ENCODE measurements around the gene LGALS1.

LGALS1 gene

DNA sequence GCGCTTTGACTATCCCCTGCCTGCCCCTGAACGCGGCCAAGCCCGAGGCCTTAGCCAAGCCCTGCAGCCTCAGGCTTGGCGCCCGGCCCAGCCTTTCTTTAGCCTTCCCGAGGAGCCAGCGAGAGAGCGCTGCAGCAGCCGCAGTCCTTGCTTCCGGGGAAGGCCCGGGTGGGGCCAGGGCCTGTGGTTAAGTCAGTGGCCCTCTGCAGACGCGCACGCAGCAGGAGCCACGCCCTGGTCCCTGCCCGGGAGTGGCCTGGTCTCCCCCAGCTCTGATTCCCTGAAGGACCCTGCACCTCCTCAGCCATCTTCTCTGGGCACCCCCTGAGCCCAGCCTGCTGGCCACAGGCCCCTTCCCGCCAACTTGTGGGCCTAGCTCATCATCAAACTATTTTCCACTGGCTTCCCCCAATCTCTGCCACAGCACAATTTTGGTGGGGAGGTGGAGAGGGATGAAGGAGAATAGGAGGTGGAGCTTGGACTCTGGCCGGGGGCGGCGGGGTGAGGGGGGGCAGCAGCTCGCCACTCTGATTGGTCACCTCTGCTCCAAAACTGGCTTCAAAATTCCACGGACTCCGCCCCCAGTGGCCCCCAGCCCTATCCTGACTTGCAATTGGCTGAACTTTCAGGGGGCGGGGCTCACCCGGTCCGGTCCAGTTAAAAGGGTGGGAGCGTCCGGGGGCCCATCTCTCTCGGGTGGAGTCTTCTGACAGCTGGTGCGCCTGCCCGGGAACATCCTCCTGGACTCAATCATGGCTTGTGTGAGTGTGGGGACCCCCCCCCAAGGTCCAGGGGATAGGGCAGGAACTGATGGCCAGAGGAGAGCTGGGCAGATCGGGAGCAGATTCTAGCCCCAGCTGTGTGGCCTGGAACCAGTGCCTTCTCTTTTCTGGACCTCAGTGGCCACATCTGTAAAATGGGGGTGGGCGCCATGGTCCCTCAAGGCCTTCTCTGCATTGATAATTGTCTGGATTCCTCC, at the start of gene LGALS1:
Gene LGALS1 (plus strand): TSS at position 686 of the 979 bp plus-strand sequence. CDS start 67 bp downstream, at position 753.
- peak in 2 of 3 donors; percentile 23 to 37 for DNase-seq (ENCODE audit: low read depth in 3 of 3, low spot score in 1 of 3)

DNA sequence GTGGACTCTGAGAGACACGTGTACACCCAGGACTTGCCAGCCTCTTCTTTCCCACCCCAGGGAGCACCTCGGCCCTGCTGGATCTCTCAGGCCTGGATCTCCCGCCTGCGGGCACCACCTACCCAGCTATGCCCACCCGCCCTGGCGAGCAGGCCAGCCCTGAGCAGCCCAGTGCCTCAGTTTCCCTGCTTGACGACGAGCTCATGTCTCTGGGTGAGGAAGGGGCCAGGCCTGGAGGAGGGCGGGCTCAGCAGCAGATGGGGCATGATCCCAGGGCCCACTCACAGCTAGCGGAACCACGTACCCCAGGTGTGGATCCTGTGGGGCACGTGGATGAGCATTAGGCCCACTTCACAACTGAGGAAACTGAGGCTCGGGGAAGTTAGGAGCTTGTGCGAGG, 49.7 kb upstream of the LGALS1 start:
- no peak for DNase-seq (ENCODE audit: low read depth in 3 of 3, low spot score in 1 of 3)

DNA sequence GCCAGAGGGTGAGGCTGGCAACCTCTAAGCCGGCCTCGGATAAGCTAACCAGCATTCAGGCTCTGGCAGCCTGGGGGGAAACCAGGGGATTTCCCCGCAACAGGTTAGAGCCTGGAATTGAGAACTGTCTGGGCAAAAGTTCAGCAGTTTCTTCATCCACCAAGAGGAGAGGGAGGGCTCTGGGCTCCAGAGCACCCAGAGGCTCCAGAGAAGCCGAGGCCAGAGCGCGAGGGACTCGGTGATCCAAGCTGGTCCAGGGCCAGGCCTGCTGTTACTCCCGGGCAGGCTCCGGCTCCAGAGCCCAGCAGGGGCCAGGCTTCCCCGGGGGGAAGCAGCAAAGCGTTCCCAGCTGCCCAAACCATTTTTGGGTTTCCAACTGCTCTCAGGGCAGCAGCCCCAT, 49.3 kb upstream of the LGALS1 start:
- no peak for DNase-seq (ENCODE audit: low read depth in 3 of 3, low spot score in 1 of 3)

DNA sequence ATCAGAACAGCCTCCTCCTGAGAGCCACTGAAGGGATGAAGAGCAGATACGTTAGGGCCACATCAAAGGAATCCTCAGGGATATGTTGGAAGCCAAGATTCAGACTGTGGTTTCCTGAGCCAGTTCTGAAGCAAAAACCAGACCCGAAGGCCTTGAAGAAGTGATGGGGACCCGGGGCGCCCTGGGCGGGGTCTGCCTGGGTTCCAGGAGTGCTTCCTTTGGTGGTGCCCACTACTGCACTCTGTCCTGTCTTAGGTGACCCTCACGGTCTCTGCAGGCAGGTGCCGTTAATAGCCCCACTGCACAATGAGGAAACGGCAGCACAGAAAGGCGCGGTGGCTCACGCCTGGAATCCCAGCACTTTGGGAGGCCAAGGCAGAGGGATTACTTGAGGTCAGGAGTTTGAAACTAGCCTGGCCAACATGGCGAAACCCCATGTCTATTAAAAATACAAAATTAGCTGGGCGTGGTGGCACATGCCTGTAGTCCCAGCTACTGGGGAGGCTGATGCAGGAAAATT, 48.8 kb upstream of the LGALS1 start:
- no peak for DNase-seq (ENCODE audit: low read depth in 3 of 3, low spot score in 1 of 3)

DNA sequence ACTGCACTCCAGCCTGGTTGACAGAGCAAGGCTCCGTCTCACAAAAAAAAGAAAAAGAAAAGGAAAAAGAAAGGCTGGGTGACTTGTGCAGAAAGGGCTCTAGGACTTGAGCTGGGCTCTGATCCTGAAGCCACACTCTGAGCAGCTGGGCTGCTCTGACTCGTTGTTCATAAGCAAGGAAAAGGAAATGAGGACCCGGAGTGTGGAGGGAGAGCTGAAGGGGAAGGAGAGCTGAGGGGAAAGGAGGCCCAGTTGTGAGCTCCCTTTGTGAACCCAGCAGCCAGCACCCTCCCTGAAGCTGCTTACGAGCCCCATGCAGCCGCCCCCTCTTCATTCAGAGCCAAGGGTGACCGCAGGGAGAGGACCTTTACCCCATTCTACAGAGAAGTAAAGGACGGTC, 48.3 kb upstream of the LGALS1 start:
- DNase-seq (ENCODE audit: low read depth in 3 of 3, low spot score in 1 of 3): no peak

DNA sequence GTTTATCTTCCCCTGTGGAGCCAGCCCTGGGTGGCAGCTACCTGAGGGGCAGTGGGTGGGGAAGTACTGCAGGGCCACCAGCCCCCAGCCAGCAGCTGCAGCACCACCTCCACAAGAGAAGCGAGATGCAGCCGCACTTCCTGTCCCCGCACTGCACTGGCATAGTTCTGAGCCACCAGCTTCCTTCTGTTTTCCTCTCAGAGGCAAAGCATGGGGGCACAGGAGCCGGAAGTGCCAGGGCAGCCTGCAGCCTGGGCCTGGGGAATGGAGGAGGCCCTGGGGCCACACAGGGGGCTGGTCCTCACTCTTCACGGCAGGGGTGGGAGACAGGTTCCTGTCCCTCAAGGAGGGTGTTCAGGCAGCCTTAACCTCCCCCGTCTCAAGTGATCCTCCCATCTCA, 47.9 kb upstream of the LGALS1 start:
- DNase-seq (ENCODE audit: low read depth in 3 of 3, low spot score in 1 of 3): no peak

DNA sequence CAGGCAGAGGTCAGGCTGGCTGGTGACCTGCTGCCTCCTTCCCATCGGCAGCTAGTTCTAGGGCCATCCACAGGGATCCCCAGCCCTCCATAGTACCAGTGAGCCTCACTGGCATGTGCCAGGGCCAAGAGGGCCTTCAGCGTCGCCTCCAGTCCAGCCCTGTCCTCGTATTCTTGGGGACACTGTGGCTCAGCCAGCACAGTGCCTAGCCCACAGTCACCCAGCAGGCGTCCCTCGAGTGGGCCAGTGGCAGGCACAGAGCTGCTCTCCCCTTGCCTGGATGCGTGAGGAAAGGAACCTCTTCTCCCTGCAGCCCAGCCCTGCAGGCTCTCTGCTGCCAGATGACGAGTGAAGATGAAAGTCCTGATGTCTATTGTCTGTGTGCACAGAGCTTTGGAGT, 46.6 kb upstream of the LGALS1 start:
- DNase-seq (ENCODE audit: low read depth in 3 of 3, low spot score in 1 of 3): no peak

DNA sequence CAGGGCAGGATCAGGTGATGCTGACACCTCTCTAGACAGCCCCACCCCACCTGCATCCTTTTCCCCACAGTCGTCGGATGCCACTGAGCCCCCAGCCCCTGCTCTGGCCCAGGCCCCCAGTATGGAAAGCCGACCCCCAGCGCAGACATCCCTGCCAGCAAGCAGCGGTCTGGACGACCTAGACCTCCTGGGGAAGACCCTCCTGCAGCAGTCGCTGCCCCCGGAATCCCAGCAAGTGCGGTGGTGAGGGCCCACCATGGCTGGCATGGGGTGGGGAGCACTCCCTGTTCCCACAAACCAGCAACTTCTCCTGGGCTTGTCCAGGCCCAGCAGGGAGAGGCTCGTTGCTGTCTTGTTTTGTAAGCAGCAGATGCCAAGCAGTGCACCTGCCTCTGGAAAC, 45.5 kb upstream of the LGALS1 start:
- no peak for DNase-seq (ENCODE audit: low read depth in 3 of 3, low spot score in 1 of 3)

DNA sequence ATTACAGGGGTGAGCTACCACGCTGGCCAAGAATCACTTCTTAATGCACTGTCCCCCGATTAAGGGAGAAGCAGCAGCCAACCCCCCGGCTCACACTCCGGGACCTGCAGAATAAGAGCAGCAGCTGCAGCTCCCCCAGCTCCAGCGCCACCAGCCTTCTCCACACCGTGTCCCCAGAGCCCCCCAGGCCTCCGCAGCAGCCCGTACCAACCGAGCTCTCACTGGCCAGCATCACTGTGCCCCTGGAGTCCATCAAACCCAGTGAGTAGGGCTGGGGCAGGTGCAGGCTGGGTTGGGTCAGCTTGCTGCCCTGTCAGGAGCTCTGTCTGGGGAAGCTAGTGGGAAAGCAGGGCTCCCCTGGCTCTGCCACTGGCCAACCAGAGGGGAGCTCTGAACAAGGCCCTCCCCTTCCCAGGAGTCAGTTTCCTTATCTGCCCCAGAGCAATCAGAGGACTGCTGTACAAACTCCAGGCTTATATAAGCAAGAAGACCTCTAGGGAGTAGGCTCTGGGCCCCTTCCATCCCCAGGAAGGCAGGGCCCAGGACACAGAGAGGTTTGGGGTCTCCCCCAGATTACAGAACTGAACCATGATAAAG, 44.5 kb upstream of the LGALS1 start:
- DNase-seq (ENCODE audit: low read depth in 3 of 3, low spot score in 1 of 3): no peak

DNA sequence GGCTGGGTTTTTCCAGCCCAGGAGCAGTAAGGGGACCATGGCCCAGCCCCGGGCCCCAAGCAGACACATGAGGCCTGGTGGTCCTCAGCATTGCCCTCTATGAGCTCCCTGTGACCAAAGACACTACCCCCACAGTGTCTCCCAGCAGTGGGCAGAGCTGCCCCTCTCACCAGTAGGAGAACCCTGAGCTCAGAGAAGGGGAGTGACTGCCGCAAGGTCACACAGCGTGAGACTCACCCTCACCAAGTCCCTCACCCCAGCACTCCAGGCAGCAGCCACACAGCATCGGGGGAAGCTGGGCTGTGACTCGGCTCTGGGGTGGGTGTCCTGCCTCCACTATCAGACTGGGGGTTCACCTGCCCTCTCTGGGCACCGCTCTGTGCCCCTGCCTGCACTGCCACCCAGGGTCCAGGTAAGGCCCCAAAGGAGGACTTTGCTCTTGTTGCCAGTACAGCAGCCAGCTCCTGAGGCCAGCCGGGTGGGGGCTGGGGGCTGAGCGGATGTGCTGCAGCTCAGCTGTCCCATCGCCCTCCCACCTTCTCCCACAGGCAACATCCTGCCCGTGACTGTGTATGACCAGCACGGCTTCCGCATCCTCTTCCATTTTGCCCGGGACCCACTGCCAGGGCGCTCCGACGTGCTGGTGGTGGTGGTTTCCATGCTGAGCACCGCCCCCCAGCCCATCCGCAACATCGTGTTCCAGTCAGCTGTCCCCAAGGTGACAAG, 43.8 kb upstream of the LGALS1 start:
- no peak for DNase-seq (ENCODE audit: low read depth in 3 of 3, low spot score in 1 of 3)

DNA sequence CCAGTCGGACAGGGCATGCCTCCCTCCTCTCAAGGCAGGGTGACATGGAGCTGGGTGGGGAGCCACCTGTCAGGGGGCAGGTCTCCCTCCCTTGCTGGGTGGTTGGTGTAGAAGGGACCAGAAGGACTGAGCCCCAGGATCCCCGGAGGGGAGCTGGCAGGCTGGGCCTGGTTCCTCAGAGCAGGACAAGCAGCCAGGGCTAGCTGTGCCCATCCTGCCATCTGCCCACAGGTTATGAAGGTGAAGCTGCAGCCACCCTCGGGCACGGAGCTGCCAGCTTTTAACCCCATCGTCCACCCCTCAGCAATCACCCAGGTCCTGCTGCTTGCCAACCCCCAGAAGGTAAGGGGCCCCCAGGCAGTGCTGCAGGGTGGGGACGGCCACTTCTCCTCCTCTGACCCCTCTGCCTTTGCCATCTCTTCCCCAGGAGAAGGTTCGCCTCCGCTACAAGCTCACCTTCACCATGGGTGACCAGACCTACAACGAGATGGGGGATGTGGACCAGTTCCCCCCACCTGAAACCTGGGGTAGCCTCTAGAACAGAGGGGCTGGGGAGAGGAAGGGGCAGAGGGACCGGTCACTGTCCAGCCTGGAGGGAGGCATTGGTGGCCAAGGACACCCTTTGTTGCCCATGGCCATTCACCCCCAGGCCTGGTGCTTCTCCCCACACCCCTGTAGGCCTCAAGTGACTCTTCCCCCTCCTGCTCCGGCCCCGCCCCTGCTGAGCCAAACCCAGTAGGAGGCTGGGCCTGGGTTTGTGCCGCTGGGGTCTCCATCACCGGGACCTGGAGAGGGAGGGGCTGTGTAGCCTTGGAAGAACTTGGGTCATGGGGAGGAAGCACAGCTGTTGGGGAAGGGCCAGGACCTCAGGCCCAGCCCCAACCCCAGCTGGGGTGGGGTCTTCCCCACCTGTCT, 43.0 kb upstream of the LGALS1 start:
- DNase-seq (ENCODE audit: low read depth in 3 of 3, low spot score in 1 of 3): no peak

DNA sequence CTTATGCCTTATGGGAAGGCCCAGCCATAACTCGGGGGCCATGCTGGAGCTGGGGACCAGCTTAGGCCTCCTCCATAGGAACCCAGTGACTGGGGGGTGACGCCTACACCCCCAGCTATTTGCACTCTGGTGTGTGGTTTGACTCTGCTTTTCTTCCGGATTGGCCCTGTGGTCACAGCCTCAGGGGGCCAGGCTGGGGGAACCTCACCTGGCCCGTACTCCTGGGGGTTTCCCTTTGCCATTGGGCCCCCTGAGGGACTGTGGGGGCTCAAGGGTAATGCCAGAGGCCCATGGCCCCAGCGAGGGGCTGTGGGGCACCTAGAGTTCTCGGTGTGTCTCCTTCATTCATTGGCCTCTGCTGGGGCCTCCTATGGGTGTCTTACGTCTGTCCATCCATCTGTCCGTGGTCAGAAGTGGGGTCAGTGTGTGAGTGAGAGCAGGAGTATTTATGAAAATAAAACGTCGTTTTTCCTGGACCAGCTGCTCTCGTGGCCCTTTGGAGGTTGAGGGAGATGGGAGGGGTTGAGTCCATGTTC, 42.3 kb upstream of the LGALS1 start:
- no peak for DNase-seq (ENCODE audit: low read depth in 3 of 3, low spot score in 1 of 3)

DNA sequence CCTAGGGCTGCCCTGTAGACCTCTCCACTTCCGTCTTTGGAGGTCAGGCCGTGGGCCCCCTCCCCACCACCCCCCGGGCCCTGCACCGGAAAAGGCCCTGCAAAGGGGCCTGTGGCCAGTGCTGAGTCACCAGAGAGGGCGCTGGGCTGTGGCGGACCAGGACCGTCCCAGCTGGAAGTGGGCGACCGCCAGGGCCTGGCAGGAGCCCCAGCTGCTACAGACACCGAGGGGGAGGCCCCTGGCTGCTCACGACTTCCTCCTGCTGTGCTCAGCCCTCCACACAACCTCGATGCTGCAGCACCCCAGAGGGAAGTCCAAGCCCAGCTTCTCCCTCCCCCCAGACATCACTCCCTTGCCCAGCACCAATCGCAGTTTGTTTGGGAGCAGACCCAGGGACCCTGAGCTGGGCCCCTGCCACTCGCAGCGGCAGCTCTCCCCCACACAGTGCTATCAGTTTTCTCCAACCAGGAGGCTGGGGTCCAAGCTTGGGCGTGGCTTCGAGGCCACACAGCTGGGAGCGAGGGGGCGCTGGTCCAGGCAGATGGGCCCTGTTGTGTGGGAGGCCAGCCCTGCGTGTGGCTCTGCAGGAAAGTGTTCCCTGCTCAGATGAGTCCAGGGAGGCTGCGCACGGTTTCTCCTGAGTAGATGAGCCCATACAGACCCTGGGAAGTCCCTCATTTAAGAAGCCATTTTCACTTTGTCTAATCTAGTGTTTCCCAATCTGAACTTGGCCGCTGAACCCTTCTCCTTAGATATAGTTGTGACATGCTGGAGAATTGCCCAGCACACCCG, 41.6 kb upstream of the LGALS1 start:
- DNase-seq (ENCODE audit: low read depth in 3 of 3, low spot score in 1 of 3): no peak

DNA sequence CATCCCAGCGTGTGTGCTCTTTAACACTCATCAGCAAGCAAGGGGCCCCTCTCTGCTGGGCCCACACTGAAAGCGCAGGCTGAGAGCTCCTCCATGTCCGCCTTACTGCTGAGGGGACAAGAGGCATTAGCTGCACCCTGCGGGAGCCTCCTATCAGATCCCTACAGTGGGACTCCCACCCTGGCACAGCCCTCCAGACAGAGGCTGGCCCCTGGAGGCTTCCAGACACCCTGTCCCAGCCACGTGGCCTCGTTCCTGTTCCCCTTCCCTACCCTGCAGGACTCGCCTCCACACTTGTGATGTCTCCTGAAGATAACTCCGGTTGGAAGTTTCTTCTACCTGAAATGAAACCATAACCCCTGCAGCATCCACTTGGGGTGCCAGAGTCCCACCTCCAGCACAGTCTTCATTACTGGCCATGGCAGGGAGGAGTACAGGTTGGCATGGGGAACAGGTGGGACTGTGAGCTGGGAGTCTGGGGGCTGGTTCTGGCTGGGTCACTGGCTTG, 41.0 kb upstream of the LGALS1 start:
- DNase-seq (ENCODE audit: low read depth in 3 of 3, low spot score in 1 of 3): no peak

DNA sequence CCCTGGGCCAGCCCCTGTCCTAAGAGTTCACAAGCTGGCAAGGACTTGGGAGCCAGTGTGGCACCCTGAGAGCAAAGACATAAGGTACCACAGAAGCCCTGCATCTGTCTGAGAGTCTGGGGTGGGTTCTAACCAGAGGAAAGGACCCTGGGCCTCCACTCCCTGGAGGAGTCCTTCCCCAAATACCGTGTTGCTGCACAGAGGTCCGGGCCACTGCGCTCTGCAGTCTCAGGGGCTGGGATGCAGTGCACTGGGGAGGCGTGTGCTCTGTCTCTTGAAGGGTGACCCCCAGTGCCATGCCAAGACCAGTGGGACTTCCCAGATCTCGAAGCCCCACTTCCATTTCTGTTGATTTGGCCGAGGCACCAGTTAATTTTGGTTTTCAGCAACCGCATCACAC, 40.3 kb upstream of the LGALS1 start:
- DNase-seq (ENCODE audit: low read depth in 3 of 3, low spot score in 1 of 3): no peak

DNA sequence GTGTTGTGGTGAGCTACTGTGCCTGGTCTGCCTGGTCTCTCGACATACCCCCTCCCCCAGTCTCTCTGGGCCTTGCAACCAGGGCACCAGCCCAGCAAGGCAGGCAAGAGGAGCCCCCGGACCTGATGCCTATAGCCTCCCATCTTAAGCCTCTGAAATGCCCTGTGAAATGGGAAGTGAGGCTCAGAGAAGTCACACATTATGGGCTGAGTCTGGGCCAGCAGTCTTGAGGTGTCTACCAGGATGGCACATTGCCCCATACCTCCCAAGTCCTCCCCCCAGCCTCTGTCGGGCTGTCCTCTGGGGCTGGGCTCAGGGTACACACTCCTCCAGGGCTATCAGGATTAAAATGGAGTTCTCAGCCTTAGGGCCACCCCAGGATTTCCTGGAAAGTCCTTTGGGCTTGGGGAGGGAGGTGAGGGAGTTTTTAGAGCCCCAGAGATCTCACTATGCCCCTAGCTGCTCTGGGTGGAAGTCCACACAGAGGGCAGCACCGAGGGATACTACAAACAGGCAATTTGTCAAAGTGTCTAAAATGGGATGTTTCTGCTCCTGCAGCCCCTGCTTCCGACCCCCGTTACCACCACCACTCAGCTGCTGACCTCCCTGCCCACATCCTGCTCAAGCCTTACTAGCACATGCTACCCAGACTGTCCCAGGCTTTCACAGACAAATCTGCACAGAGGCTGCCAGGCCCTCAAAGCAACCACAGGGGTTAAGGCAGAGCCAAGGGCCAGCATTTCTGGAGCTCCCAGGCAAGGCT, 39.1 kb upstream of the LGALS1 start:
- no peak for DNase-seq (ENCODE audit: low read depth in 3 of 3, low spot score in 1 of 3)

DNA sequence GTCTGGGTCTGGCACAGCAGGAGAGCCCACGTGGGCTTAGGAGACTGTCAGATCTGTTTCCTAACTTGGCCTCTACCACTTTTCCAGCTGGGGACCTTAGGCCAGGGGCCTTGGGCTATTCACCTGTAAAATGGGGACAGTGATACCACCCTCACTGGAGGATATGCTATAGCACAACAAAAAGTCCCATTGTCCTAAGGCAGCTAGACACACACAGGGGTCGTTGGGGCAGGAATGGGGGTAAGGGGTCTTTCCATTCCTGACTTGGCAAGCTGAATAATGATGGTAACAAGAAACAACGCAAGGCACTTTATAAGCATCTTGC, 38.5 kb upstream of the LGALS1 start:
- DNase-seq (ENCODE audit: low read depth in 3 of 3, low spot score in 1 of 3): no peak

DNA sequence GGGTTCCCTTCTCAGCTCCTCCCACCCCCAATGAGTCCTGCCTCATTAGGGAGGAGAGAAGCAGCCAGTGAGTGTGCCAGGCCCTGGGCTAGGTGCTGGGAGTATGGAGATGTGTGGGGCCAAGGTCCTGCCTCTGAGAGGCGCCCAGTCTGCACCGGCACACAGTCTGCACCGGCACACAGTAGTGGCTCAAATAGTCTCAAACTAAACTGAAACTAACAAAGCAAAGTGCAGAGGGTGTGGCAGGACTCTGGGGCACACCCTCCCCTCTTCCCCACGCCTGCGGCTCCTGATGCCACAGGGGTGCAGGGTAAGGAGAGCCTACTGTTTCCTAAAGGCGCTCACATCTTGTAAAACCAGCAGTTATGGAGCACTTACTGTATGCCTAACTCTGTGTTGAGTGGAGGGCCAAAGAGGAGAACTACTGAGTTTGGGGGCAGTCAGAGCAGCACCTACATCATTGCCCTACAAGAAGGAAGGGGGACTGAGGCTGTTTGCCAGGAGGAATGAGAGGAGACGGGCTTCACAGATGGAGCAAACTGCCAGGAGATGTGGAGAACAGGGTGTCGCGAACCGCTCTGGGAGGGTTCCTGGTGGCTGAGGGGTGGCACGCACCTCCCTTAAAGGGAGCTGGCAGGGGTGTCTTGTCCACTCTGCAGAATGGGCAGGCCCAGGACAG, 36.9 kb upstream of the LGALS1 start:
- no peak for DNase-seq (ENCODE audit: low read depth in 3 of 3, low spot score in 1 of 3)
